Measurements from ENCODE around the gene MARCHF6.

The MARCHF6 gene

GRCh38 chr5:10363519-10364185, 10.2 kb downstream of the MARCHF6 start:
- no peak overlapping the region for H2AFZ ChIP-seq (ENCODE audit: low read depth)
- no peaks in the 10 kb centered on the region for H3K36me3 ChIP-seq (ENCODE audit: insufficient read depth)
- no peak overlapping the region for H3K4me3 ChIP-seq (IDR thresholded peaks at IDR 0.05; ENCODE audit: insufficient read depth, low read depth, low read length)
- no peak for TF ChIP-seq CTCF (conservative IDR thresholded peaks at IDR 0.05; ENCODE audit: low read depth, low read length)
- peaks cover 75% of the 10 kb centered on the region for H4K20me1 ChIP-seq (ENCODE audit: insufficient read depth)
- H3K4me2 ChIP-seq, result no peak overlapping the region
- no peaks in the 10 kb centered on the region for H3K27me3 ChIP-seq (ENCODE audit: insufficient read depth, low read depth)
- H3K79me2 ChIP-seq (ENCODE audit: insufficient read depth, low read depth), result peaks cover 100% of the 10 kb centered on the region
- peaks cover 60% of the 10 kb centered on the region for H3K4me1 ChIP-seq (ENCODE audit: low read depth, poor library complexity, severe bottlenecking)
- no peak overlapping the region for H3K27ac ChIP-seq
- H3K9ac ChIP-seq, result no peak overlapping the region

GRCh38 chr5:10364186-10364689, 10.7 kb downstream of the MARCHF6 start:
- no peak overlapping the region for H3K9ac ChIP-seq
- H4K20me1 ChIP-seq (ENCODE audit: insufficient read depth), result peaks cover 81% of the 10 kb centered on the region
- no peaks in the 10 kb centered on the region for H3K36me3 ChIP-seq (ENCODE audit: insufficient read depth)
- no peak overlapping the region for H3K27ac ChIP-seq
- peaks cover 100% of the 10 kb centered on the region for H3K79me2 ChIP-seq (ENCODE audit: insufficient read depth, low read depth)
- H3K4me1 ChIP-seq (ENCODE audit: low read depth, poor library complexity, severe bottlenecking), result peaks cover 62% of the 10 kb centered on the region
- H2AFZ ChIP-seq (ENCODE audit: low read depth), result no peak overlapping the region
- H3K4me2 ChIP-seq, result no peak overlapping the region
- peak; percentile 50; the same call in 1 of the 2 replicates for TF ChIP-seq CTCF (conservative IDR thresholded peaks at IDR 0.05; ENCODE audit: low read depth, low read length)
- no peak overlapping the region for H3K4me3 ChIP-seq (IDR thresholded peaks at IDR 0.05; ENCODE audit: insufficient read depth, low read depth, low read length)
- no peaks in the 10 kb centered on the region for H3K27me3 ChIP-seq (ENCODE audit: insufficient read depth, low read depth)

- H3K9ac ChIP-seq, result no peak overlapping the region
- H3K27me3 ChIP-seq (ENCODE audit: insufficient read depth, low read depth), result no peaks in the 10 kb centered on the region
- TF ChIP-seq CTCF (conservative IDR thresholded peaks at IDR 0.05; ENCODE audit: low read depth, low read length), result no peak
- peaks cover 98% of the 10 kb centered on the region for H3K79me2 ChIP-seq (ENCODE audit: insufficient read depth, low read depth)
- H3K4me1 ChIP-seq (ENCODE audit: low read depth, poor library complexity, severe bottlenecking), result peaks cover 67% of the 10 kb centered on the region
- no peak overlapping the region for H3K4me2 ChIP-seq
- H3K4me3 ChIP-seq (IDR thresholded peaks at IDR 0.05; ENCODE audit: insufficient read depth, low read depth, low read length), result no peak overlapping the region
- no peaks in the 10 kb centered on the region for H3K36me3 ChIP-seq (ENCODE audit: insufficient read depth)
- H4K20me1 ChIP-seq (ENCODE audit: insufficient read depth), result peaks cover 82% of the 10 kb centered on the region
- no peak overlapping the region for H3K27ac ChIP-seq
- no peak overlapping the region for H2AFZ ChIP-seq (ENCODE audit: low read depth)
Observed at GRCh38 chr5:10365782-10366181, 12.3 kb downstream of the MARCHF6 start.

GRCh38 chr5:10366310-10367272, 13.1 kb downstream of the MARCHF6 start:
- Histone ChIP-seq H3K27me3 (ENCODE audit: insufficient read depth, low read depth) (no peaks in the 10 kb centered on the region), H4K20me1 (ENCODE audit: insufficient read depth) (peaks cover 87% of the 10 kb centered on the region), H3K4me3 (IDR thresholded peaks at IDR 0.05; ENCODE audit: insufficient read depth, low read depth, low read length) (no peak overlapping the region), H3K4me1 (ENCODE audit: low read depth, poor library complexity, severe bottlenecking) (peaks cover 67% of the 10 kb centered on the region), H2AFZ (ENCODE audit: low read depth) (no peak overlapping the region), H3K79me2 (ENCODE audit: insufficient read depth, low read depth) (peaks cover 98% of the 10 kb centered on the region), H3K36me3 (ENCODE audit: insufficient read depth) (no peaks in the 10 kb centered on the region), H3K9ac (no peak overlapping the region), H3K4me2 (no peak overlapping the region), H3K27ac (no peak overlapping the region)
- no peak for TF ChIP-seq CTCF (conservative IDR thresholded peaks at IDR 0.05; ENCODE audit: low read depth, low read length)
